ENCODE measurements around the gene SUMF1. TPM values are rescaled to one million over a fixed set of nuclear protein-coding genes. Genes with fewer than 3 reads are reported as not detected.

Gene SUMF1
- total and polyA plus RNA-seq, 5 donors, result 7.8 to 14.4 (median 10.9) TPM

DNA sequence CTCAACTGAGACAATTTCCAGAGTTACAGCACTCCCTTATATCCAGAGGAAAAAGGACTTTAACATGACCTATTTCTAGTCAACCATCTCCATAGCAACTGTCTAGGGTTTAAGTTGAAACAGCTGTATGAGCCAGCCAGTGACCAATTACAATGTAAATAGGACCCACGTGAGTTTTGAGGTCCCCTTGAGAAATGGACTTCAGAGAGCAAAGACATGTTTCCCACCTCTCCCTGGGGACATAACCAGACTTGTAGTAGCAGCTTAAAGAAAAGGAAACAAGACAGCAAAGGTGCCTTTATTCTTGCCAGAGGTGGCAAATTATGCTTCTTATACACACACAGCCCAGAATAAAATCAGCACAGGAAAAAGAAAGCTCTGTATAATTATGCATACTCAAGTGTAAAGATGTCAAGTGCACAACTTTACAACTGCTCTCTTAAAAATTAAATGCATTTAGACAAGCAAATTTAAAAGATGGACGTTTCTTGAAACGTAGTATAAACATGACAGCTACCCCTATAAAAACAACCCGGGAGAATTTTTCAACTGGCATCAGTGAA lies 40.2 kb downstream of the SUMF1 start:
- H3K4me3 ChIP-seq (ENCODE audit: low read length), result no peak overlapping the region
- no peaks in the 10 kb centered on the region for H3K9me3 ChIP-seq (ENCODE audit: control insufficient read depth, low read length)
- no peak for ATAC-seq
- 52% methylated on average over 4 of the region's 4 CpGs for WGBS
- no peaks in the 10 kb centered on the region for H3K4me1 ChIP-seq (ENCODE audit: control insufficient read depth, insufficient read depth, low read length)
- DNase-seq, result no peak
- H3K27me3 ChIP-seq (ENCODE audit: control insufficient read depth, insufficient read depth), result no peaks in the 10 kb centered on the region
- intact Hi-C loops (cut with DNase I), result no loop called here
- no peak overlapping the region for H3K27ac ChIP-seq (ENCODE audit: low read length)

DNA sequence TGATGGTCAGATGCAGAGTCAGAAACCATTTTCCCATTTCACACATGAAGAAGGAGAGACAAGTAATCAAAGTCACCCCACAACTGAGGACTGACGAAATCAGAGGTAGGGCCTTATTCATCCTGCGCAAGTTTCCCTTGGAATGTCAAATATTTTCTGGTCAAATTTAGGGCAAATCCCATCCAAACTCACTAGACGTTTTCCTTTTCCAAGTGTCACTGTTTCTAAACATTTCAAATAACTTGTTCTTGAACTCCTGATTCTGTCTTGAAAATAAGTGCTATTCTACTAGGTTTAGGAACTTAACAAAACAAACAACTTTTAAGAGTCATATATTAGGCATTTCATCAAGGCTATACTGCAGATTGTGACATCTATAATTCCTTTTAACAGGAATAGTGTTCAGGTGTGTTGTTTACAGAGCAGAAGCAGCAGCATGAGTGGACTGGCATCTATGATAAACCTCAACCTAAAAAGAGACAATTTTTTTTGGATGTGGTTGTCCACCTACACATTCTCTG lies 40.7 kb downstream of the SUMF1 start:
- intact Hi-C loops (cut with DNase I), result no loop called here
- ATAC-seq, result no peak
- DNase-seq, result no peak
- WGBS, result 74% methylated on average over 3 of the region's 3 CpGs
- H3K27ac ChIP-seq (ENCODE audit: low read length), result no peak overlapping the region
- H3K4me1 ChIP-seq (ENCODE audit: control insufficient read depth, insufficient read depth, low read length), result no peaks in the 10 kb centered on the region
- no peak overlapping the region for H3K4me3 ChIP-seq (ENCODE audit: low read length)
- H3K27me3 ChIP-seq (ENCODE audit: control insufficient read depth, insufficient read depth), result no peaks in the 10 kb centered on the region
- no peaks in the 10 kb centered on the region for H3K9me3 ChIP-seq (ENCODE audit: control insufficient read depth, low read length)

DNA sequence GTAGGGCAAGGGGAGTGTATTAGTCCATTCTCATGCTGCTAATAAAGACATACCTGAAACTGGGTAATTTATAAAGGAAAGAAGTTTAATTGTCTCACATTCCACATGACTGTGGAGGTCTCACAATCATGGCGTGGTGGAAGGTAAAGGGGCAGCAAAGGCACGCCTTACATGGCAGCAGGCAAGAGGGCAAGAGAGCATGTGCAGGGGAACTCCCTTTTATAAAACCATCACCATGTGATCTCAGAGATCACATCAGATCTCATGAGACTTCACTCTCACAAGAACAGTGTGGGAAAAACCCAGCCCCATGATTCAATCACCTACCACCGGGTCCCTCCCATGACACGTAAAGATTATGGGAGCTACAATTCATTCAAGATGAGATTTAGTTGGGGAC lies 41.4 kb downstream of the SUMF1 start:
- H3K4me1 ChIP-seq (ENCODE audit: control insufficient read depth, insufficient read depth, low read length), result no peaks in the 10 kb centered on the region
- H3K4me3 ChIP-seq (ENCODE audit: low read length), result no peak overlapping the region
- ATAC-seq, result no peak
- no peak overlapping the region for H3K27ac ChIP-seq (ENCODE audit: low read length)
- WGBS, result 88% methylated on average over 4 of the region's 4 CpGs
- intact Hi-C loops (cut with DNase I), result no loop called here
- DNase-seq, result no peak
- no peaks in the 10 kb centered on the region for H3K27me3 ChIP-seq (ENCODE audit: control insufficient read depth, insufficient read depth)
- H3K9me3 ChIP-seq (ENCODE audit: control insufficient read depth, low read length), result no peaks in the 10 kb centered on the region

DNA sequence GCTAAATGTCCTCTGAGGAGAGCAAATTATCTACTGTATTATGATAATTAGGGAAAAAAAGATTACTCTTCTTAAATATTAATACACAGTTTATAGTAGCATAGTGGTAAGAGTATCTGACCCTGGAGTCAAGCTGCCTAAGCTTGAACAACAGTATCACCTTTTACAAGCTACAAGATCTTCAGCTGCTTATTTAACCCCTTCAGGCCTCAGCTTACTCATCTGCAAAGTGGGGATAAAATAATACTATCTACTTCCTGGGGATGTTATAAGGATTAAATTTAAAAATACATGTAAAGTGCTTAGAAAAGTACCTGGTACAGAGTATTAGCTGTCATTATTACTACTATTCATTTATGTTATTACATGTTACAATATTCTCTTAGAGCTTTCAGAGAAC lies 42.0 kb downstream of the SUMF1 start:
- Histone ChIP-seq H3K4me1 (ENCODE audit: control insufficient read depth, insufficient read depth, low read length) (no peaks in the 10 kb centered on the region), H3K27ac (ENCODE audit: low read length) (no peak overlapping the region), H3K4me3 (ENCODE audit: low read length) (no peak overlapping the region), H3K9me3 (ENCODE audit: control insufficient read depth, low read length) (no peaks in the 10 kb centered on the region), H3K27me3 (ENCODE audit: control insufficient read depth, insufficient read depth) (no peaks in the 10 kb centered on the region)
- DNase-seq (no peak), ATAC-seq (no peak)
- intact Hi-C loops (cut with DNase I), result no loop called here

DNA sequence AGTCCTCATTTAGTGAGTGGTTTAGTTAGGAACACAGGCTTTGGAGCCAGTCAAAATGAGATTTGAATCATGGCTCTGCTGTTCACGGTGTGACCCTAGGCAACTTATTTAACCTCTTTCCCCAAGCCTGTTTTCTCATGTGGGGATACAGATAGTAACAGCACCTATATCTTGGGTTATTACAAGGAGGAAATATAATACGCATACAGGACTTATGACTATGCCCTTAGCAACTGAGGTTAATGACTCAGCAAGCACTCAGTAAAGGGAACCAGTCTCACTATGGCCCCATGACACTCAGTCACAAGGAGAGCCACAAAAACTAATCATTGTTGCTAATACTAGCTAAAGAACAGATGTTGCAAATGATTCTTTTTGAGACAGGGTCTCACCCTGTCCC lies 45.9 kb downstream of the SUMF1 start:
- no peak for DNase-seq
- ATAC-seq, result peak in 1 of 2 donors; percentile 31
- intact Hi-C loops (cut with DNase I), result no loop called here
- WGBS, result 90% methylated on average over 2 of the region's 2 CpGs
- no peaks in the 10 kb centered on the region for H3K4me1 ChIP-seq (ENCODE audit: control insufficient read depth, insufficient read depth, low read length)
- H3K4me3 ChIP-seq (ENCODE audit: low read length), result no peak overlapping the region
- no peaks in the 10 kb centered on the region for H3K9me3 ChIP-seq (ENCODE audit: control insufficient read depth, low read length)
- H3K27ac ChIP-seq (ENCODE audit: low read length), result no peak overlapping the region
- H3K27me3 ChIP-seq (ENCODE audit: control insufficient read depth, insufficient read depth), result no peaks in the 10 kb centered on the region

DNA sequence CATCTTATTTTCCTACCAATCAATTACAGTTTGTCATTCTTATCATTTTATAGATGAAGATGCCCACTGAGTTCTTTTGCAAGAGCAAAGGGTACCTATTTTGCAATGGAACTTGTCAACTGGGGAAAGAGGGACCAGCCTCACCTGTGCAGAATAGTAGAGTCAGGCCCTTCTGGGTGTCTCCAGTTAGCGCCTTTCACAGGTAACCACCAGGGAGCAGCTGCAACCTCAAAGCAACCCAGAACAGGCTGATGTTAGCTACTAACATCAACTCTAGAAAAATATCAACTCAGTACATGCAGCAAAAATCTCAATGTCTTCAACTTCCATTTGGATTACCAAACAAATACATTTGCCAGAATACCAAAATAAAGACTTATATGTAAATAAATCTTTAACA lies 47.1 kb downstream of the SUMF1 start:
- H3K9me3 ChIP-seq (ENCODE audit: control insufficient read depth, low read length), result no peaks in the 10 kb centered on the region
- 93% methylated on average over 1 of the region's 1 CpG for WGBS
- H3K4me1 ChIP-seq (ENCODE audit: control insufficient read depth, insufficient read depth, low read length), result no peaks in the 10 kb centered on the region
- DNase-seq (no peak), ATAC-seq (no peak)
- intact Hi-C loops (cut with DNase I), result no loop called here
- H3K27me3 ChIP-seq (ENCODE audit: control insufficient read depth, insufficient read depth), result no peaks in the 10 kb centered on the region
- no peak overlapping the region for H3K27ac ChIP-seq (ENCODE audit: low read length)
- no peak overlapping the region for H3K4me3 ChIP-seq (ENCODE audit: low read length)

DNA sequence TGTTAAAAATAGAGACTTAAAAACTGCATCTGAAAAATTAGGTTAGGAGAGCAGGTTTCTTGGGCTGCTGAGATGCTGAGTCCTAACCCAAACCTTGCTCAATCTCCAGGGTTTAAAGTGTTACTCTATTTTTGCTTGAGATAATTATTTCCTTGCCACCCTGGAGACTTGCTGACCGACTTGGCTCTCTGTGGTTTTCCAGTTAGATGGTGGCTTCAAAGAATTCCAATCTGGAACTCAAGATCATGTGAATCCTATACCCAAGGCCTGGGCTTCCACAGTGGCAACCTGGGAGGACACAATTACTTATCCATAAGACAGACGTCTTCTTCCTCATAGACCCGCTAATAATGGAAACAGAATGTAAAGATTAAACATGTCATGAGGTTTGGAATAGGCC lies 47.7 kb downstream of the SUMF1 start:
- 90% methylated on average over 3 of the region's 3 CpGs for WGBS
- no peak for DNase-seq
- Histone ChIP-seq H3K9me3 (ENCODE audit: control insufficient read depth, low read length) (no peaks in the 10 kb centered on the region), H3K4me1 (ENCODE audit: control insufficient read depth, insufficient read depth, low read length) (no peaks in the 10 kb centered on the region), H3K27me3 (ENCODE audit: control insufficient read depth, insufficient read depth) (no peaks in the 10 kb centered on the region), H3K4me3 (ENCODE audit: low read length) (no peak overlapping the region), H3K27ac (ENCODE audit: low read length) (no peak overlapping the region)
- ATAC-seq, result no peak
- intact Hi-C loops (cut with DNase I), result no loop called here

DNA sequence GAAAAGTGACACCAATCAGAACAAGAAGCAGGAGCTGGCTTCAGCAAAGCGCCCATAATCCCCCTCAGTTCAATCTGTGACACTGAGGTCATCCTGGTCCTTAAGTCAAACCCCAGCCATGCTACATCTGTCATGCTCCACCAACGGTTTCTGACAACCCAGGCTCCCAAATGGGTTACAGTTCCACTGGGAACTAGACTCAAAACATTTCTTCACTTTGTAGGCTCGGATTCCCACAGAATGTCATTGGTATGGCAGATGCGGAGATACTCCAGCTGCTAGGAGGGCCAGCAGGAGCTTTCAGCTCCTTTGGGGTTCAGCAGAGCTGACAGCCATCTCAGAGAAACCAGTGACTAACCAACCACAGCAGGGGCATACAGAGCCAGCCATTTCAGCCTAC lies 48.9 kb downstream of the SUMF1 start:
- no peak for DNase-seq
- Histone ChIP-seq H3K9me3 (ENCODE audit: control insufficient read depth, low read length) (no peaks in the 10 kb centered on the region), H3K4me1 (ENCODE audit: control insufficient read depth, insufficient read depth, low read length) (no peaks in the 10 kb centered on the region), H3K27ac (ENCODE audit: low read length) (no peak overlapping the region), H3K27me3 (ENCODE audit: control insufficient read depth, insufficient read depth) (no peaks in the 10 kb centered on the region), H3K4me3 (ENCODE audit: low read length) (no peak overlapping the region)
- WGBS, result 77% methylated on average over 4 of the region's 4 CpGs
- intact Hi-C loops (cut with DNase I), result no loop called here
- peak in 1 of 2 donors; percentile 18 for ATAC-seq

DNA sequence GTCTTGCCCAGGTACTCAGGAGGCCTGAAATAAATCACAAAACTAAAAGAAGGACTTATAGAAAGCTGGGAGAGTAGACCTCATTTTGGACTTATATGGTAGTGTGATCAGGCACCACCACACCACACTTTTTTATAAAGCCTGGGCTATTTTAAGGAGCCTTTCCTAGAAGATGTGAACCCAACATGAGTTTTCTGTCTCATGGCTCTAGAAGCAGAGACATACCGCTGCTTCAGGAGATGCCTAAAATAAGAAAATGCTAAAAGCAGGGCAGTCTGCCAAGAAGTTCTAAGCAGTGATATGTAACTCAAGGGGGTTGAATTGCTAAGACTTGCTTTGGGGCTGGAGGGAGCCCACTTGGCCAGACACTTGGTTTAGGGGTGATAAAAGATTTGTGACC lies 49.6 kb downstream of the SUMF1 start:
- DNase-seq (no peak), ATAC-seq (no peak)
- Histone ChIP-seq H3K4me1 (ENCODE audit: control insufficient read depth, insufficient read depth, low read length) (no peaks in the 10 kb centered on the region), H3K27me3 (ENCODE audit: control insufficient read depth, insufficient read depth) (no peaks in the 10 kb centered on the region), H3K27ac (ENCODE audit: low read length) (no peak overlapping the region), H3K9me3 (ENCODE audit: control insufficient read depth, low read length) (no peaks in the 10 kb centered on the region), H3K4me3 (ENCODE audit: low read length) (no peak overlapping the region)
- WGBS, result 44% methylated on average over 1 of the region's 1 CpG
- intact Hi-C loops (cut with DNase I), result no loop called here

DNA sequence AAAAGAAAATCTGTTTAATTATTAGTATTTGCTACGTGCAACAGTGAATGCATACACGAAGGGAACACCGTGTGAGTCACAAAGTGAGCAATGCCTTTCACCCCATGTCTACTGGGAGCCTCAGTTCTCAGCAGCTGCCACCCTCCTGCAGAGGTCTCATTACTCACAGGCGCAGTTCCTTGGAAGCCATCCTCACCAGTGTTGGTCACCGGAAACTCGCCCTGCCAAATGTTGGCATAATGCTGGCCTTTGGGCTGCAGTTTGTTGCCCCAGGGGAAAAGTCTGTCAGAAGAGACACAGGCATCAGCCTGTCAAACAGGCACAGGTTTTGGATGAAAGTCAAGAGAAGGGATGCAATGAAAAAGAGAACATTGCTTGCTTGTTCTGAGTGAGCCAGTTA lies 50.1 kb downstream of the SUMF1 start:
- ATAC-seq (peak in 1 of 2 donors; percentile 18), DNase-seq (peak in 1 of 3 donors; percentile 36)
- no peaks in the 10 kb centered on the region for H3K27me3 ChIP-seq (ENCODE audit: control insufficient read depth, insufficient read depth)
- H3K9me3 ChIP-seq (ENCODE audit: control insufficient read depth, low read length), result no peaks in the 10 kb centered on the region
- H3K4me1 ChIP-seq (ENCODE audit: control insufficient read depth, insufficient read depth, low read length), result no peaks in the 10 kb centered on the region
- H3K27ac ChIP-seq (ENCODE audit: low read length), result no peak overlapping the region
- WGBS, result 77% methylated on average over 6 of the region's 6 CpGs
- no peak overlapping the region for H3K4me3 ChIP-seq (ENCODE audit: low read length)
- intact Hi-C loops (cut with DNase I), result no loop called here

DNA sequence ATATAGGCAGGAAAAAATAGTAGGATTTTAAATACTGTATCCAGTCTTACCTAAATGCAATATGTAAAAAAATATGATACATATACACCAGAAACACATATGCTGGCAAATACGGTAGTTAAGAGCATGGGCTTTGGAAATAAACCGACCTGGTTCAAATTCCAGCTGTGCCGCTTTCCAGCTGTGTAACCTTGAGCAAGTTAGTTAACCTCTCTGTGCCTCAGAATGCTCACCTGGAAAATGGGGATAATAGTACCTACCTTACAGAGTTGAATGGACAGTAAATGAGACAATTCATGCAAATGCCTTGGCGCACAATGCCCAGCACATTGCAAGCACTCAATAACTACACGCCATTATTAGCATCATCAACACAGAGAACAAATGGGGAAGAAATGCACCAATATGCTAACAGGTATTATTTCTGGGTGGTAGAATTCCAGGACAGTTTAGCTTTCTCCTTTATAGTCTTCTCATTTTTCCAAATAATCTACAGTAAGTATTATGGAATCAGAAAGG lies 50.6 kb downstream of the SUMF1 start:
- ATAC-seq, result no peak
- 75% methylated on average over 5 of the region's 5 CpGs for WGBS

DNA sequence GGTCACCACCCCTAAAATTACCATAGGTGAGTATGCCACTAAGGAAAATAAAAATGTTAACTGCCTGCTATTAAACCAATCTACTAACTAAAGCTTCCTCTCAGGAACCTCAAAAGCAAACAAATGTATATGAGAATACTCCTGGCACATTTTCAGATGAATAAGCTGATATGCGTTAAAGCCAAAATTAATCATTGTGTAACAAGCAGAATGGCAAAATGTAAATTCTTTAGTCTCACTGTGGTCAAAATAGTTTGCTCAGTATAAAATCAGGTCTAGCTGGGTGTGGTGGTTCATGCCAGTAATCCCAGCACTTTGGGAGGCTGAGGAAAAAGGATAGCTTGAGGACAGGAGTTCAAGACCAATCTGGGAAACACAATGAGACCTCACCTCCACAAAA lies 53.6 kb downstream of the SUMF1 start:
- Histone ChIP-seq H3K4me3 (ENCODE audit: low read length) (no peak overlapping the region), H3K4me1 (ENCODE audit: control insufficient read depth, insufficient read depth, low read length) (no peaks in the 10 kb centered on the region), H3K27me3 (ENCODE audit: control insufficient read depth, insufficient read depth) (no peaks in the 10 kb centered on the region), H3K27ac (ENCODE audit: low read length) (no peak overlapping the region), H3K9me3 (ENCODE audit: control insufficient read depth, low read length) (no peaks in the 10 kb centered on the region)
- ATAC-seq, result no peak
- intact Hi-C loops (cut with DNase I), result no loop called here
- 99% methylated on average over 1 of the region's 1 CpG for WGBS
- no peak for DNase-seq

More for the DNA sequence above, 50.6 kb downstream of the SUMF1 start:
- no peaks in the 10 kb centered on the region for H3K4me1 ChIP-seq (ENCODE audit: control insufficient read depth, insufficient read depth, low read length)
- H3K27ac ChIP-seq (ENCODE audit: low read length), result no peak overlapping the region
- no peak for DNase-seq
- H3K9me3 ChIP-seq (ENCODE audit: control insufficient read depth, low read length), result no peaks in the 10 kb centered on the region
- H3K4me3 ChIP-seq (ENCODE audit: low read length), result no peak overlapping the region
- intact Hi-C loops (cut with DNase I), result no loop called here
- no peaks in the 10 kb centered on the region for H3K27me3 ChIP-seq (ENCODE audit: control insufficient read depth, insufficient read depth)
